ENCODE measurements around the gene WASL.

The WASL gene

DNA sequence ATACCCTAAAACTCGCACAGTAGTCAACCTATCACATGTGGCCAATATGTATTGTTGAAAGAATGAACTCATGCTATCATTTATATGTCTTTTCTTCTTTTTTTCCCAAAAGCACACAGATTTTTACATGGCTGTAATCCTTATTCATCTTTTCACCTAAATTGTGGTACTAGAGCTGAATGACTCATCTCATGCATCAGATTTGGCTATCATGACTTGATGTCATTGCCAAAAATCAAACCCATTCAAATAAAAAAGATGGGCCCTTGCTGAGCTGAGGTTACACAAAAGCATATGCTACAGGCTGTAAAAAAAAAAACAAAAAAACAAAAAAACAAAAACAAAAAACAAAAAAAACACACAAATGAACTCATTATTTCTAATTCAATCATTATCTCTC is 96.4 kb downstream of the WASL start:
- no peak overlapping the region for H3K4me3 ChIP-seq (ENCODE audit: low read depth, low read length)
- peaks cover 12 to 13% of the 10 kb centered on the region in 2 experiments for H3K4me1 ChIP-seq (ENCODE audit: control insufficient read depth in 1 of 2, insufficient read depth in 2 of 2, low read length in 2 of 2)

DNA sequence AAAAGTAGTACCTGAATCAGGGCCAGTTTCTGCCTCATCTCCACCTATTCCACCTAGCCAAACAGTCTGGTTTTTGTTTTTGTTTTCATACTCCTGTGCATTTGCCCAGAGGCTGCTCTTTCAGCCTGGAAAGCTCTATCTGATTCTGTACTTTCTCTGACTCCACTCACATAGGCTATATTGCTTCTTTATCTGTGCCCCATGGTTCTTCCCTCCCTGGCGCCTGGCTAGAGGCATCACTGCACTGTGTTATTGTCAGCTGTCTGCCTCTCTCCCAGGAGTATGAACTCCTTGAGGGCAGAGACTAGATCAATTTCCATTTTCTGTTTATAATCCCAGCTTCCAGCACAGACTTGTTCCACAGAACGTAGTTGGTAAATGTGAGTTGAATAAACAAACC is 98.2 kb downstream of the WASL start:
- H3K36me3 ChIP-seq (ENCODE audit: control insufficient read depth in 1 of 2, insufficient read depth in 2 of 2, low read length in 2 of 2) = no peaks in the 10 kb centered on the region
- H3K27ac ChIP-seq (ENCODE audit: low read depth, low read length) = peak overlapping the region; percentile 95
- no peaks in the 10 kb centered on the region for H3K27me3 ChIP-seq (ENCODE audit: insufficient read depth, low read length)
- no peaks in the 10 kb centered on the region for H3K79me2 ChIP-seq (ENCODE audit: control insufficient read depth, insufficient read depth, low read length, poor library complexity)
- peak overlapping the region; percentile 13 for H4K91ac ChIP-seq (ENCODE audit: low read depth, low read length)
- no peak overlapping the region for H2BK12ac ChIP-seq (ENCODE audit: low read length)
- no peak for DNase-seq
- no peak overlapping the region for H2BK120ac ChIP-seq (ENCODE audit: insufficient read depth, low read length, poor library complexity)
- H3K79me1 ChIP-seq (ENCODE audit: low read length) = peaks cover 31% of the 10 kb centered on the region
- peak overlapping the region; percentile 13 for H3K4me2 ChIP-seq (ENCODE audit: low read length)
- WGBS (ENCODE audit: extremely low coverage, insufficient coverage, insufficient read length) = no CpG with 5 or more reads among the region's 2 CpGs
- no peak overlapping the region for H4K8ac ChIP-seq (ENCODE audit: low read depth, low read length)
- no peak overlapping the region for H2AFZ ChIP-seq (ENCODE audit: insufficient read depth, low read length, poor library complexity)
- H3K9me3 ChIP-seq (ENCODE audit: insufficient read depth, low read depth, low read length) = no peaks in the 10 kb centered on the region
- no peak overlapping the region for H3K23ac ChIP-seq (ENCODE audit: low read length)
- H4K12ac ChIP-seq (ENCODE audit: low read depth, low read length) = no peak overlapping the region
- H3K4ac ChIP-seq (ENCODE audit: low read depth, low read length) = no peak overlapping the region
- peaks cover 17% of the 10 kb centered on the region in 2 experiments for H3K4me1 ChIP-seq (ENCODE audit: control insufficient read depth in 1 of 2, insufficient read depth in 2 of 2, low read length in 2 of 2)
- no peak overlapping the region for H3K4me3 ChIP-seq (ENCODE audit: low read depth, low read length)
- no peak overlapping the region for H3K18ac ChIP-seq (ENCODE audit: low read length)
- H3K14ac ChIP-seq (ENCODE audit: low read length) = no peak overlapping the region
- no peak overlapping the region for H2BK5ac ChIP-seq (ENCODE audit: low read depth, low read length, poor library complexity)
- H2AK5ac ChIP-seq (ENCODE audit: low read length) = no peak overlapping the region
- H3K9ac ChIP-seq (ENCODE audit: low read length) = no peak overlapping the region

More for the DNA sequence above, 96.4 kb downstream of the WASL start:
- Histone ChIP-seq H3K4ac (ENCODE audit: low read depth, low read length) (no peak overlapping the region), H2AK5ac (ENCODE audit: low read length) (no peak overlapping the region), H4K8ac (ENCODE audit: low read depth, low read length) (no peak overlapping the region), H3K4me2 (ENCODE audit: low read length) (no peak overlapping the region), H3K27ac (ENCODE audit: low read depth, low read length) (no peak overlapping the region), H3K79me2 (ENCODE audit: control insufficient read depth, insufficient read depth, low read length, poor library complexity) (no peaks in the 10 kb centered on the region), H3K23ac (ENCODE audit: low read length) (no peak overlapping the region), H3K18ac (ENCODE audit: low read length) (no peak overlapping the region), H2BK12ac (ENCODE audit: low read length) (no peak overlapping the region), H4K12ac (ENCODE audit: low read depth, low read length) (no peak overlapping the region), H3K79me1 (ENCODE audit: low read length) (peaks cover 22% of the 10 kb centered on the region), H3K9me3 (ENCODE audit: insufficient read depth, low read depth, low read length) (no peaks in the 10 kb centered on the region), H4K91ac (ENCODE audit: low read depth, low read length) (no peak overlapping the region), H3K36me3 (ENCODE audit: control insufficient read depth in 1 of 2, insufficient read depth in 2 of 2, low read length in 2 of 2) (no peaks in the 10 kb centered on the region), H2BK5ac (ENCODE audit: low read depth, low read length, poor library complexity) (no peak overlapping the region), H3K27me3 (ENCODE audit: insufficient read depth, low read length) (no peaks in the 10 kb centered on the region), H3K9ac (ENCODE audit: low read length) (no peak overlapping the region), H2AFZ (ENCODE audit: insufficient read depth, low read length, poor library complexity) (no peak overlapping the region), H2BK120ac (ENCODE audit: insufficient read depth, low read length, poor library complexity) (no peak overlapping the region), H3K14ac (ENCODE audit: low read length) (no peak overlapping the region)
- no CpG with 5 or more reads among the region's 1 CpG for WGBS (ENCODE audit: extremely low coverage, insufficient coverage, insufficient read length)
- no peak for DNase-seq

DNA sequence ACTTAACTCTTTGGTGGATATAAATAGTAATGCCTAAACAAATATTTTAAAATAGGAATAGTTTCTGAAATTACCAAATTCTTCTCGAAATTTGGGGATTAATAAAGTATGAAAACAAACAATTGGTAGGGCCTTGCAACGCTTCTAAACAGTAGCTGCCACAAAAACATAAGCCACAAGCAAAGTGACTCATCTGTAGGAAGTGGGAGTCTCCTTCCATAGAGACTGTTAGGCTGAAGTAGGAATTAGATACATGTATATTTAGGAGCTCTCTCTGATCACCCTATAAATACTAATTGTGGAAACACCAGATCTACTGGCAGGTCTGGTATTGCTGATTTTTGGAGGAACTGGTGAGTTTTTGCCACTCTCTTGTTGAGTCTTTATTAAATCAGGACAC is 98.8 kb downstream of the WASL start:
- no peaks in the 10 kb centered on the region for H3K9me3 ChIP-seq (ENCODE audit: insufficient read depth, low read depth, low read length)
- no peak for DNase-seq
- no peak overlapping the region for H2AFZ ChIP-seq (ENCODE audit: insufficient read depth, low read length, poor library complexity)
- H3K4me2 ChIP-seq (ENCODE audit: low read length) = peak overlapping the region; percentile 13
- H3K18ac ChIP-seq (ENCODE audit: low read length) = no peak overlapping the region
- H3K79me1 ChIP-seq (ENCODE audit: low read length) = peaks cover 31% of the 10 kb centered on the region
- H3K27me3 ChIP-seq (ENCODE audit: insufficient read depth, low read length) = no peaks in the 10 kb centered on the region
- no peak overlapping the region for H3K9ac ChIP-seq (ENCODE audit: low read length)
- peaks cover 17% of the 10 kb centered on the region in 2 experiments for H3K4me1 ChIP-seq (ENCODE audit: control insufficient read depth in 1 of 2, insufficient read depth in 2 of 2, low read length in 2 of 2)
- H4K8ac ChIP-seq (ENCODE audit: low read depth, low read length) = peak overlapping the region; percentile 22
- H3K4ac ChIP-seq (ENCODE audit: low read depth, low read length) = no peak overlapping the region
- peak overlapping the region; percentile 32 for H2BK12ac ChIP-seq (ENCODE audit: low read length)
- no peak overlapping the region for H2AK5ac ChIP-seq (ENCODE audit: low read length)
- H3K79me2 ChIP-seq (ENCODE audit: control insufficient read depth, insufficient read depth, low read length, poor library complexity) = no peaks in the 10 kb centered on the region
- no peak overlapping the region for H4K12ac ChIP-seq (ENCODE audit: low read depth, low read length)
- H4K91ac ChIP-seq (ENCODE audit: low read depth, low read length) = peak overlapping the region; percentile 13
- peak overlapping the region; percentile 41 for H2BK120ac ChIP-seq (ENCODE audit: insufficient read depth, low read length, poor library complexity)
- H3K23ac ChIP-seq (ENCODE audit: low read length) = no peak overlapping the region
- H3K27ac ChIP-seq (ENCODE audit: low read depth, low read length) = peak overlapping the region; percentile 95
- WGBS (ENCODE audit: extremely low coverage, insufficient coverage, insufficient read length) = no CpG with 5 or more reads among the region's 2 CpGs
- peak overlapping the region; percentile 71 for H2BK5ac ChIP-seq (ENCODE audit: low read depth, low read length, poor library complexity)
- no peaks in the 10 kb centered on the region for H3K36me3 ChIP-seq (ENCODE audit: control insufficient read depth in 1 of 2, insufficient read depth in 2 of 2, low read length in 2 of 2)
- H3K14ac ChIP-seq (ENCODE audit: low read length) = no peak overlapping the region
- no peak overlapping the region for H3K4me3 ChIP-seq (ENCODE audit: low read depth, low read length)

- H3K79me1 ChIP-seq (ENCODE audit: low read length) = peaks cover 38% of the 10 kb centered on the region
- no peak overlapping the region for H3K4me3 ChIP-seq (ENCODE audit: low read depth, low read length)
- DNase-seq = peak; percentile 80 to 88
- peaks cover 22 to 24% of the 10 kb centered on the region in 2 experiments for H3K4me1 ChIP-seq (ENCODE audit: control insufficient read depth in 1 of 2, insufficient read depth in 2 of 2, low read length in 2 of 2)
- peak overlapping the region; percentile 23 for H2AFZ ChIP-seq (ENCODE audit: insufficient read depth, low read length, poor library complexity)
- H3K23ac ChIP-seq (ENCODE audit: low read length) = no peak overlapping the region
- peak overlapping the region; percentile 87 for H3K27ac ChIP-seq (ENCODE audit: low read depth, low read length)
- H2BK5ac ChIP-seq (ENCODE audit: low read depth, low read length, poor library complexity) = peak overlapping the region; percentile 73
- no CpG with 5 or more reads among the region's 7 CpGs for WGBS (ENCODE audit: extremely low coverage, insufficient coverage, insufficient read length)
- no peak overlapping the region for H3K18ac ChIP-seq (ENCODE audit: low read length)
- no peaks in the 10 kb centered on the region for H3K36me3 ChIP-seq (ENCODE audit: control insufficient read depth in 1 of 2, insufficient read depth in 2 of 2, low read length in 2 of 2)
- peak overlapping the region; percentile 80 for H3K14ac ChIP-seq (ENCODE audit: low read length)
- peak overlapping the region; percentile 67 for H2BK120ac ChIP-seq (ENCODE audit: insufficient read depth, low read length, poor library complexity)
- H2AK5ac ChIP-seq (ENCODE audit: low read length) = peak overlapping the region; percentile 76
- H3K4me2 ChIP-seq (ENCODE audit: low read length) = no peak overlapping the region
- no peaks in the 10 kb centered on the region for H3K27me3 ChIP-seq (ENCODE audit: insufficient read depth, low read length)
- no peaks in the 10 kb centered on the region for H3K9me3 ChIP-seq (ENCODE audit: insufficient read depth, low read depth, low read length)
- peaks cover 2% of the 10 kb centered on the region for H3K79me2 ChIP-seq (ENCODE audit: control insufficient read depth, insufficient read depth, low read length, poor library complexity)
- H4K91ac ChIP-seq (ENCODE audit: low read depth, low read length) = peak overlapping the region; percentile 91
- H4K8ac ChIP-seq (ENCODE audit: low read depth, low read length) = peak overlapping the region; percentile 47
- H3K9ac ChIP-seq (ENCODE audit: low read length) = no peak overlapping the region
- H3K4ac ChIP-seq (ENCODE audit: low read depth, low read length) = peak overlapping the region; percentile 74
- H4K12ac ChIP-seq (ENCODE audit: low read depth, low read length) = peak overlapping the region; percentile 6
- H2BK12ac ChIP-seq (ENCODE audit: low read length) = peak overlapping the region; percentile 88
Measured at GRCh38 chr7:123647106-123647730, 101.6 kb downstream of the WASL start.
